HEK293T (cell line): ENCODE results near the gene TADA2B.

Experiments
- CTCF ChIA-PET: fragments of 350-600 bp; formaldehyde crosslinking; extraction: SDS; loops from one replicate; lab custom pipeline; 2021; ENCODE audit warnings: antibody characterized with exemption, inconsistent platforms; lab: Yijun Ruan, JAX
- POLR2A ChIA-PET: fragments of 350-600 bp; formaldehyde crosslinking; extraction: SDS; loops from one replicate; lab custom pipeline; 2020; ENCODE audit warnings: antibody characterized with exemption, inconsistent platforms; lab: Yijun Ruan, JAX
- DNase-seq: peaks from one replicate; pipeline ENCODE4 v3.0.0; 2012; ENCODE audit warnings: mixed read lengths; ENCODE audit errors: extremely low spot score
- ARNT ChIP-seq: fragments of 450-650 bp; IDR thresholded peaks from 2 replicates; pipeline ENCODE4 v1.6.1; 2017; ENCODE audit warnings: mild to moderate bottlenecking
- BHLHE40 ChIP-seq: fragments of 450-650 bp; IDR thresholded peaks from 2 replicates; pipeline ENCODE4 v1.6.1; 2016; ENCODE audit warnings: mild to moderate bottlenecking, moderate library complexity, borderline replicate concordance
- CTBP1 ChIP-seq: fragments of 450-650 bp; IDR thresholded peaks from 2 replicates; pipeline ENCODE4 v1.6.1; 2016; ENCODE audit warnings: borderline replicate concordance
- ELF4 ChIP-seq: fragments of 450-650 bp; IDR thresholded peaks from 2 replicates; pipeline ENCODE4 v1.6.1; 2017; ENCODE audit warnings: antibody characterized with exemption
- FOXA1 ChIP-seq: fragments of 450-650 bp; IDR thresholded peaks from 2 replicates; pipeline ENCODE4 v1.6.1; 2016; ENCODE audit warnings: mild to moderate bottlenecking
- FOXK2 ChIP-seq: fragments of 450-650 bp; IDR thresholded peaks from 2 replicates; pipeline ENCODE4 v1.6.1; 2016; ENCODE audit warnings: mild to moderate bottlenecking
- FOXM1 ChIP-seq: fragments of 450-650 bp; IDR thresholded peaks from 2 replicates; pipeline ENCODE4 v1.6.1; 2017; ENCODE audit warnings: mild to moderate bottlenecking, borderline replicate concordance
- HDGF ChIP-seq: fragments of 450-650 bp; IDR thresholded peaks from 2 replicates; pipeline ENCODE4 v1.6.1; 2017; ENCODE audit warnings: antibody characterized with exemption, borderline replicate concordance
- L3MBTL2 ChIP-seq: fragments of 450-650 bp; conservative IDR thresholded peaks from 2 replicates; pipeline ENCODE4 v1.6.1; 2016; ENCODE audit warnings: mild to moderate bottlenecking
- LEF1 ChIP-seq: fragments of 450-650 bp; IDR thresholded peaks from 2 replicates; pipeline ENCODE4 v1.6.1; 2017; ENCODE audit warnings: mild to moderate bottlenecking, borderline replicate concordance
- NFRKB ChIP-seq: fragments of 450-650 bp; IDR thresholded peaks from 2 replicates; pipeline ENCODE4 v1.6.1; 2016; ENCODE audit warnings: mild to moderate bottlenecking, moderate library complexity
- PKNOX1 ChIP-seq: fragments of 450-650 bp; IDR thresholded peaks from 2 replicates; pipeline ENCODE4 v1.6.1; 2016
- SP1 ChIP-seq: fragments of 450-650 bp; IDR thresholded peaks from 2 replicates; pipeline ENCODE4 v1.6.1; 2017
- SUZ12 ChIP-seq: fragments of 450-650 bp; IDR thresholded peaks from 2 replicates; pipeline ENCODE4 v1.6.1; 2016; ENCODE audit warnings: mild to moderate bottlenecking
- TARDBP ChIP-seq: fragments of 450-650 bp; IDR thresholded peaks from 2 replicates; pipeline ENCODE4 v1.6.1; 2016
- ZNF384 ChIP-seq: fragments of 450-650 bp; IDR thresholded peaks from 2 replicates; pipeline ENCODE4 v1.6.1; 2016

Gene TADA2B

GRCh38 chr4:7027284-7027683 is 15.9 kb upstream of the TADA2B start:
- no peak for DNase-seq
- CTCF ChIA-PET: no interaction called here
- no peak for TF ChIP-seq TARDBP
- TF ChIP-seq FOXK2: no peak
- no peak for TF ChIP-seq L3MBTL2
- no peak for TF ChIP-seq LEF1
- no peak for TF ChIP-seq HDGF
- TF ChIP-seq ZNF384: no peak
- TF ChIP-seq FOXA1: no peak
- no peak for TF ChIP-seq ARNT
- TF ChIP-seq CTBP1: no peak
- no peak for TF ChIP-seq PKNOX1
- TF ChIP-seq NFRKB: no peak
- POLR2A ChIA-PET: no interaction called here

GRCh38 chr4:7027913-7028312 is 15.3 kb upstream of the TADA2B start:
- POLR2A ChIA-PET: no interaction called here
- TF ChIP-seq FOXA1 (no peak), HDGF (no peak), ZNF384 (no peak), NFRKB (no peak), BHLHE40 (no peak), FOXM1 (no peak), PKNOX1 (no peak), TARDBP (no peak), SUZ12 (no peak), ELF4 (no peak), L3MBTL2 (no peak), LEF1 (no peak), SP1 (no peak), CTBP1 (no peak), FOXK2 (no peak), ARNT (no peak)
- no peak for DNase-seq
- CTCF ChIA-PET: no interaction called here

GRCh38 chr4:7029212-7029611 is 14.0 kb upstream of the TADA2B start:
- no peak for TF ChIP-seq ELF4
- no peak for TF ChIP-seq BHLHE40
- DNase-seq: no peak
- POLR2A ChIA-PET: no interaction called here
- CTCF ChIA-PET: no interaction called here

GRCh38 chr4:7029921-7030320 is 13.3 kb upstream of the TADA2B start:
- CTCF ChIA-PET: interaction anchor here (1.8 kb wide), 1 partner anchor 13 kb away, joined by 4 read pairs; the partner anchor contains the start of gene TADA2B

GRCh38 chr4:7030856-7031255 is 12.3 kb upstream of the TADA2B start:
- DNase-seq: no peak
- ChIA-PET POLR2A (interaction anchor here (1.2 to 1.3 kb wide), 2 partner anchors 37 to 53 kb away, joined by 3 to 4 read pairs; partner anchors contain the start of gene GRPEL1), CTCF (interaction anchor here (1.1 to 1.8 kb wide), 2 partner anchors 12 to 37 kb away, joined by 3 to 4 read pairs; partner anchors contain the start of gene TADA2B)
- no peak for TF ChIP-seq CTBP1
- no peak for TF ChIP-seq BHLHE40
- TF ChIP-seq SUZ12: no peak

More at GRCh38 chr4:7029921-7030320, 13.3 kb upstream of the TADA2B start:
- no peak for DNase-seq
- TF ChIP-seq BHLHE40 (no peak), CTBP1 (no peak), ELF4 (no peak), ARNT (no peak), SUZ12 (no peak), HDGF (no peak), FOXM1 (no peak), TARDBP (no peak), FOXA1 (no peak), FOXK2 (no peak), LEF1 (no peak), PKNOX1 (no peak)
- POLR2A ChIA-PET: interaction anchor here (1.3 kb wide), 1 partner anchor 38 kb away, joined by 4 read pairs; the partner anchor contains the start of gene GRPEL1

DNA sequence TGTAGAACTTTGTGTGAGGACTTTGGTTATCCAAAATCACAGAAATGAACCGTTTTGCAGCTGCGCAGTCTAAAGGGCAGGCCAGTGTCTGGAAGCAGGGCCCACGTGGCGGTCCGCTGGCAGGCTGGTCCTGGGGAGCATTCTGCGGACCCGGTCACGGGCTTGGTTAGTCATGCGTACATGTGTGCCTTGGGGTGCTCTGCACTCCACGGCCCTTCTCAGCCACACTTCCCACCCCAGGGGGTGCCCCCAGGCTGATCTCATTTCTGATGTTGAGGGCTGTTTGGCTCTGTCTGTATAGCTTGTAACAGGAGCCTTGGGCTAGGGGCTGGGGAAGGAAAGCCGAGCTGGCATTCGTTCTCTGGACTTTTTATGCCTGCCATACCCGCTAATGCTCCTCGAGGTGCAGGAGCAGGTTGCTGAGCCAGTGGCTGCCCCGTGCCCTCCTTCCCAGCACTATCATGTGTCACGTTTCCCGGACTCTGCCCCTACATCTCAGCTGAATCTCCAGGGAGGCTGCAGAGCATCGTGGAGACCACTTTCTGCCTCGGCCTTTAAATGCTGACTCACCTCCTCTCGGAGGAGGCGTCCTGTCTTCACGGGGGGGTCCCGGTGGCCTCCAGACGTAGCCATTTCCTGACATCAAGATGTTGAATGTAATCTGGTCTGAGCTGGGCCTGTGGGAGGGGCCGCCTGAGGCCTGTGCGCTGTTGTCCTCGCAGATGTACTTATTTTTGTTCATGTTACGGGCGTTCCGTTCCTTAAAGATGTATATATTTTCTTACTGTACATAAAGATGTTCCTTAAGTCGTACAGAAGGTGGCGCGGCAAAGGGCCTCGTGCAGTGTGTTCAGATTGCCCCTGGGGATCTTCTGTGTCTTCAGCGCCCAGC is 11.4 kb upstream of the TADA2B start:
- no peak for DNase-seq
- no peak for TF ChIP-seq ELF4
- no peak for TF ChIP-seq HDGF
- POLR2A ChIA-PET: interaction anchor here (0.5 to 1.3 kb wide), 3 partner anchors 37 to 52 kb away, joined by 3 to 4 read pairs (median 3); partner anchors contain the start of gene GRPEL1
- CTCF ChIA-PET: interaction anchor here (1.1 to 1.8 kb wide), 2 partner anchors 11 to 36 kb away, joined by 3 to 4 read pairs; partner anchors contain the start of gene TADA2B
